ENCODE data around the gene DDX31. TPM values are rescaled to one million over a fixed set of nuclear protein-coding genes. Genes with fewer than 3 reads are reported as not detected.
"Not testable (repeated sequence)": the region's sequence is repeated elsewhere in the genome, so short reads cannot be mapped to it uniquely, and the experiment has no call there.

DDX31 gene
- 20.9 TPM for polyA plus RNA-seq (2013, experiment 1 of 2)
- polyA plus RNA-seq (2013, experiment 2 of 2), result 16.4 TPM

DNA sequence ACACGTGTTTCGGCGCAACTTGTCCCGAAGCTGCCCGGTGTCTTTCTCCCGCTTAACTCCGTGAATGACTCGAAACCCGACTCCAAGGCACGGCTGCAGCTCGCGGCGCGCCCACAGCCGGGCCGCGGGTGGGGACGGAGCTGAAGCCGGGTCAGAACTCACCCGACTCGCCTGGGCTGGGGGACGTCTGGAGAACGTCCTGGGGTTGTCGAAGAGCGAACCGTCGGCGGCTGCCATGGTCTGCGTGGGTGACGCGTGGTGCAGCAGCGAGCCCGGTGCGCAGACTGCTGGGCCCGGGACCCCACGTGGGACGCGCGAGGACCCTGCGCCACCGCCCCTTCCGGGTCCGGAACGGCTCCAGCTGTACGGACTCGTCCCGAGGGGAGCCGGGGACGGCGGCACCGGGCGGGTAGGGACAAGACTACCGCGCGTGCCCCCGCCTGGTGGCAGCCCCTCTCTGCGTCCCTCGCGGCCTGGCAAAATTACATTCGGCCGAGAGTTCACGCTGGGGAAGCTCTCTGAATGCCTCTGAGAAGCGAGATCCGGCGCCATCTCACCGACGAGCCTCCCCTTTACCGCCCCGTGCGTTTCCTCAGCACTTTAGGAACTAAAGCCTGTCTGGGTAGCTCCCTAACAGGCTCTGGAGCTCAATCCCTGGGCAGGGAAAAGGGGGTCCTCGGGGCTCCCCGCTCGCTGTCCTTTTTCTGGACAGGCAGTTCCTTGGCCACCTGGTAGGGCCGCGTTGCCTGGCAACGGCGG lies at the start of gene DDX31:
TSS of gene DDX31 (minus strand) at position 286 of the 759 bp plus-strand sequence. CDS start at position 237, 49 bp downstream.
- Histone ChIP-seq H3K4me3 (ENCODE audit: low read length) (peak within 1 kb of the TSS; percentile 99), H3K9ac (ENCODE audit: low read depth, low read length) (peak within 1 kb of the TSS; percentile 97), H3K9me3 (ENCODE audit: insufficient read depth, low read depth, low read length) (no peaks in the 10 kb centered on the region), H3K27ac (ENCODE audit: low read depth, low read length) (peak within 1 kb of the TSS; percentile 98), H3K27me3 (ENCODE audit: insufficient read depth, low read length) (no peaks in the 10 kb centered on the region), H3K36me3 (ENCODE audit: insufficient read depth, low read length) (peaks cover 19% of the 10 kb centered on the region), H3K4me1 (ENCODE audit: insufficient read depth, low read length) (peaks cover 19% of the 10 kb centered on the region)
- under 1% methylated on average over 77 of the region's 77 CpGs for WGBS

GRCh38 chr9:132718381-132718928 lies 48.7 kb upstream of the DDX31 start:
- not testable (repeated sequence) for H3K36me3 ChIP-seq (ENCODE audit: insufficient read depth, low read length); H3K27ac ChIP-seq (ENCODE audit: low read depth, low read length); H3K4me3 ChIP-seq (ENCODE audit: low read length); H3K27me3 ChIP-seq (ENCODE audit: insufficient read depth, low read length); H3K9me3 ChIP-seq (ENCODE audit: insufficient read depth, low read depth, low read length); H3K9ac ChIP-seq (ENCODE audit: low read depth, low read length); H3K4me1 ChIP-seq (ENCODE audit: insufficient read depth, low read length)
- 92% methylated on average over 7 of the region's 8 CpGs for WGBS

DNA sequence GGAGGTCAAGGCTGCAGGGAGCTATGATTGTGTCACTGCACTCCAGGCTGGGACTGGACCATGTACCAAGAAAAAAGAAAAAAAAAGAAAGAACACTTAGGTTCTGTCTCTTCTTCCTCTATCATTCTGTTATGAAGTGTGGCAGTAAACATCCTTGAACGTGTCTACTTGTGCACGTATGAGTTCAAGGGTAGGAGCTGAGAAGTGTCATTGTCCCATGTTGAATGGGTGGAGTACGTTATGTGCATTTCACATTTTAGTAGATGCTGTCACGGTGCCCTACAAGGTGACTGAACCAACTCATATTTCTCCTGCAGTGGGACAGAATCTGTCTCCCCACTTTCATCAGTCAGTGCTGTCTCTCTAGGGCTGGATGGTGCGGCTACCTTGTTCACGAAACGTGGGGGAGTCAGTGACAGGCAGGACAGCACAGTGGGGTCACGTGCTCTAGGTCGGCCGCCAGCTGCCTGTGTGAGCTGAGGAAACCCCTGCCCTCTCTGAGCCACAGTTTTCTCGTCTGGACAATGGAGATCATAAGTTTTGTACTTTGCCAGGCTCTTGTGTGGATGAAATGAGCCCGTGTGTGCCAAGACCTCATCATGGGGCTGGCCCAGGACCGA lies 47.7 kb upstream of the DDX31 start:
- Histone ChIP-seq H3K4me1 (ENCODE audit: insufficient read depth, low read length) (no peaks in the 10 kb centered on the region), H3K9ac (ENCODE audit: low read depth, low read length) (no peak overlapping the region), H3K9me3 (ENCODE audit: insufficient read depth, low read depth, low read length) (no peaks in the 10 kb centered on the region), H3K4me3 (ENCODE audit: low read length) (no peak overlapping the region), H3K27me3 (ENCODE audit: insufficient read depth, low read length) (0 out of 2 replicates have a peak, but pooled peaks cover 4% of the 10 kb centered on the region), H3K36me3 (ENCODE audit: insufficient read depth, low read length) (no peaks in the 10 kb centered on the region), H3K27ac (ENCODE audit: low read depth, low read length) (no peak overlapping the region)
- WGBS, result 92% methylated on average over 13 of the region's 13 CpGs

DNA sequence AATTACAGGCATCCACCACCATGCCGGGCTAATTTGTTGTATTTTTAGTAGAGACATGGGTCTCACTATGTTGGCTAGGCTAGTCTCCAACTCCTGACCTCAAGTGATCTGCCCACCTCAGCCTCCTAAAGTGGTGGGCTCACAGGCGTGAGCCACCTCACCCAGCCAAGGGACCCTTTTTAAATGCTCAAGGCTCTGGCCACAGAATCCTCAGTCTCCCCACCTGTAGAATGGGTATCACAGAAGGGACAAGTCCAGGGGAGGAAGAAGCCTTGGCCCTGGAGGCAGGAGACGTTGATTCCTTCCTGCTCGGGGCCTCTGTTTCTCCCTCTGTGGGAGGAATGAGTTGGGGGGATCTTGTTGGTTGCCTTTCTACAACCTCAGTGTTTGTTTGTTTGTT lies 46.2 kb upstream of the DDX31 start:
- 90% methylated on average over 4 of the region's 4 CpGs for WGBS

DNA sequence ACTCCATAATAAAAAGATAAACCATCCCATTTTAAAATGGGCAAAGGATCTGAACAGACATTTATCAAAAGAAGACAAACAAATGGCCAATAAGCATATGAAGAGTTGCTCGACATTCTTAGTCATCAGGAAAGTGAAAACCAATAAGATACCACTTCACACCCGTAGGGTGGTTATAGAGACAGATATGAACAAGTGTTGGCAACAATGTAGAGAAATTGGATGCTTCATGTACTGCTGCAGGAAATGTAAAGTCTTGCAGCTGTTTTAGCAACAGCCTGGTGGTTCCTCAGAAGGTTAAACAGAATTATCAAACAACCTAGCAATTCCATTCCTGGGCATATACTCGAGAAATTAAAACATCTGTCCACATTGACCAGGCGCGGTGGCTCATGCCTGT lies 43.0 kb upstream of the DDX31 start:
- 0 out of 2 replicates have a peak, but pooled peaks cover 4% of the 10 kb centered on the region for H3K27me3 ChIP-seq (ENCODE audit: insufficient read depth, low read length)
- no peaks in the 10 kb centered on the region for H3K4me1 ChIP-seq (ENCODE audit: insufficient read depth, low read length)
- no peak overlapping the region for H3K4me3 ChIP-seq (ENCODE audit: low read length)
- 94% methylated on average over 5 of the region's 5 CpGs for WGBS
- H3K9ac ChIP-seq (ENCODE audit: low read depth, low read length), result no peak overlapping the region
- no peak overlapping the region for H3K27ac ChIP-seq (ENCODE audit: low read depth, low read length)
- H3K36me3 ChIP-seq (ENCODE audit: insufficient read depth, low read length), result no peaks in the 10 kb centered on the region
- no peaks in the 10 kb centered on the region for H3K9me3 ChIP-seq (ENCODE audit: insufficient read depth, low read depth, low read length)

More for the DNA sequence above, 46.2 kb upstream of the DDX31 start:
- Histone ChIP-seq H3K4me1 (ENCODE audit: insufficient read depth, low read length) (no peaks in the 10 kb centered on the region), H3K9me3 (ENCODE audit: insufficient read depth, low read depth, low read length) (no peaks in the 10 kb centered on the region), H3K27me3 (ENCODE audit: insufficient read depth, low read length) (0 out of 2 replicates have a peak, but pooled peaks cover 4% of the 10 kb centered on the region), H3K27ac (ENCODE audit: low read depth, low read length) (no peak overlapping the region), H3K9ac (ENCODE audit: low read depth, low read length) (no peak overlapping the region), H3K4me3 (ENCODE audit: low read length) (no peak overlapping the region), H3K36me3 (ENCODE audit: insufficient read depth, low read length) (no peaks in the 10 kb centered on the region)

- no peak overlapping the region for H3K4me3 ChIP-seq (ENCODE audit: low read length)
- H3K9ac ChIP-seq (ENCODE audit: low read depth, low read length), result no peak overlapping the region
- no peaks in the 10 kb centered on the region for H3K4me1 ChIP-seq (ENCODE audit: insufficient read depth, low read length)
- H3K36me3 ChIP-seq (ENCODE audit: insufficient read depth, low read length), result no peaks in the 10 kb centered on the region
- 87% methylated on average over 3 of the region's 3 CpGs for WGBS
- no peaks in the 10 kb centered on the region for H3K9me3 ChIP-seq (ENCODE audit: insufficient read depth, low read depth, low read length)
- H3K27me3 ChIP-seq (ENCODE audit: insufficient read depth, low read length), result no peaks in the 10 kb centered on the region
- H3K27ac ChIP-seq (ENCODE audit: low read depth, low read length), result no peak overlapping the region
These were observed 42.1 kb upstream of the DDX31 start for GRCh38 chr9:132711846-132712245.

- not testable (repeated sequence) for H3K9me3 ChIP-seq (ENCODE audit: insufficient read depth, low read depth, low read length); H3K27ac ChIP-seq (ENCODE audit: low read depth, low read length); H3K9ac ChIP-seq (ENCODE audit: low read depth, low read length); H3K4me1 ChIP-seq (ENCODE audit: insufficient read depth, low read length); H3K4me3 ChIP-seq (ENCODE audit: low read length); H3K36me3 ChIP-seq (ENCODE audit: insufficient read depth, low read length); H3K27me3 ChIP-seq (ENCODE audit: insufficient read depth, low read length)
- WGBS, result 94% methylated on average over 5 of the region's 5 CpGs
These were observed 41.4 kb upstream of the DDX31 start for GRCh38 chr9:132711152-132711551.

DNA sequence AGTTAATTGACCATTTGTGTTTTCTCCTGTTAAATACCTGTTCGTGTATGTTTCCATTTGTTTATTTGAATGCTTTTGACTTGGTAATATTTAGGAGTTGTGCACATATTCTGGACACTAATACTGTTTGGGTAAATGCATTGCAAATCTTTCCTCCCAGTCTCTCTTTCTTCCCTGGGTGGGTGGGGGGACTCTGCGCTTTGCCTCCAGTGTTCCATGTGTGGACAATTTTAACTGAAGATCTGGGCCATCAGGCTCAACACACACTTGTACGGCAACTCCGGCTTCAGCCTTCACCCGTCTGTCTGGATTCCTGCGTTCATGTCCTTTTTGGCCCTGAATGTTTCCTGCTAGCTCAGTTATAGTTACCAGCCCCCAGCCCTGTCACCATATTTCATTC lies 40.5 kb upstream of the DDX31 start:
- Histone ChIP-seq H3K27me3 (ENCODE audit: insufficient read depth, low read length) (no peaks in the 10 kb centered on the region), H3K4me3 (ENCODE audit: low read length) (no peak overlapping the region), H3K9ac (ENCODE audit: low read depth, low read length) (no peak overlapping the region), H3K9me3 (ENCODE audit: insufficient read depth, low read depth, low read length) (no peaks in the 10 kb centered on the region), H3K27ac (ENCODE audit: low read depth, low read length) (no peak overlapping the region), H3K4me1 (ENCODE audit: insufficient read depth, low read length) (no peaks in the 10 kb centered on the region), H3K36me3 (ENCODE audit: insufficient read depth, low read length) (no peaks in the 10 kb centered on the region)
- WGBS, result 91% methylated on average over 6 of the region's 6 CpGs

- Histone ChIP-seq H3K9me3 (ENCODE audit: insufficient read depth, low read depth, low read length) (0 out of 2 replicates have a peak, but pooled peaks cover under 1% of the 10 kb centered on the region), H3K27me3 (ENCODE audit: insufficient read depth, low read length) (no peaks in the 10 kb centered on the region), H3K4me3 (ENCODE audit: low read length) (no peak overlapping the region), H3K36me3 (ENCODE audit: insufficient read depth, low read length) (no peaks in the 10 kb centered on the region), H3K27ac (ENCODE audit: low read depth, low read length) (no peak overlapping the region), H3K4me1 (ENCODE audit: insufficient read depth, low read length) (no peaks in the 10 kb centered on the region), H3K9ac (ENCODE audit: low read depth, low read length) (no peak overlapping the region)
- 92% methylated on average over 23 of the region's 23 CpGs for WGBS
These were observed 39.1 kb upstream of the DDX31 start for GRCh38 chr9:132708769-132709430.

DNA sequence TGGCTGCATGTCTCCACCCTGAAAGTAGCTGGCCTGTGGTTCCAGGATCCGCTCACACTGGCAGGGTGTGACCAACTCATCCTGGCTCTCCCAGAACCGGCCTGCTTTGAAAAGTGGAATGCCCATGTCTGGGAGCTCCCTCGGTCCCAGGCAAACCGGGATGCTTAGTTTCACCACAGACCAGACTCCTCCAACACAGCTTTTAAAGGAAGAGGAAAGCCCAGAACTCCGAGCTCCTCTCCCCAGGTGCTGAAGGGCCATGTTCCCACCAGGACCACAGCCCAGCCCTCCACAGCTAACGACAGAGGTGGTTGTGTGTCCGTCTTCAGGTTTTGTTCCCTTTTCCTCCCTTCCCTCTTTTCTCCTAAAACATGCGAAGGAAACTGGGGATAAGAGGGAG lies 38.5 kb upstream of the DDX31 start:
- Histone ChIP-seq H3K4me3 (ENCODE audit: low read length) (no peak overlapping the region), H3K4me1 (ENCODE audit: insufficient read depth, low read length) (no peaks in the 10 kb centered on the region), H3K27ac (ENCODE audit: low read depth, low read length) (no peak overlapping the region), H3K36me3 (ENCODE audit: insufficient read depth, low read length) (no peaks in the 10 kb centered on the region), H3K9ac (ENCODE audit: low read depth, low read length) (no peak overlapping the region), H3K27me3 (ENCODE audit: insufficient read depth, low read length) (no peaks in the 10 kb centered on the region), H3K9me3 (ENCODE audit: insufficient read depth, low read depth, low read length) (peaks cover 6% of the 10 kb centered on the region; the same call in 1 of the 2 replicates)
- WGBS, result 89% methylated on average over 8 of the region's 8 CpGs

GRCh38 chr9:132703336-132703735 lies 33.6 kb upstream of the DDX31 start:
- H3K27me3 ChIP-seq (ENCODE audit: insufficient read depth, low read length), result no peaks in the 10 kb centered on the region

More at GRCh38 chr9:132703336-132703735, 33.6 kb upstream of the DDX31 start:
- H3K9ac ChIP-seq (ENCODE audit: low read depth, low read length), result no peak overlapping the region
- WGBS, result 85% methylated on average over 2 of the region's 2 CpGs
- peaks cover 39% of the 10 kb centered on the region for H3K9me3 ChIP-seq (ENCODE audit: insufficient read depth, low read depth, low read length)
- H3K4me3 ChIP-seq (ENCODE audit: low read length), result no peak overlapping the region
- H3K36me3 ChIP-seq (ENCODE audit: insufficient read depth, low read length), result no peaks in the 10 kb centered on the region
- H3K27ac ChIP-seq (ENCODE audit: low read depth, low read length), result no peak overlapping the region
- no peaks in the 10 kb centered on the region for H3K4me1 ChIP-seq (ENCODE audit: insufficient read depth, low read length)
